OCI-LY7 (cell line): ENCODE data around the gene DDX20. TPM values are rescaled to one million over a fixed set of nuclear protein-coding genes. Genes with fewer than 3 reads are reported as not detected.

Experiments used
- BruUV-seq: library from RNA; stranded (reverse); fragments of 400-500 nt; replicated peaks from 2 replicates; lab custom pipeline; 2021; lab: Mats Ljungman, UMichigan
- CTCF ChIA-PET: fragments of 300-600 bp; sonication (Branson Sonifier 250); formaldehyde crosslinking; loops from one replicate; lab custom pipeline; 2022; ENCODE audit warnings: antibody characterized with exemption; ENCODE audit not compliant: unreplicated experiment; lab: Charles Lee
- POLR2A ChIA-PET: fragments of 300-600 bp; sonication (Branson Sonifier 250); formaldehyde crosslinking; loops from one replicate; lab custom pipeline; 2022; ENCODE audit warnings: antibody characterized with exemption; lab: Charles Lee
- DNase-seq: peaks from one replicate; pipeline ENCODE4 v3.0.0-alpha.2; 2015; ENCODE audit warnings: low spot score
- H2AFZ ChIP-seq: fragments of 200-600 bp; sonication (generic), shearing (Covaris generic); 2 replicates; pipeline ENCODE4 v1.6.1; 2014; ENCODE audit warnings: mild to moderate bottlenecking, antibody characterized with exemption, low read length, moderate library complexity
- H3K27ac ChIP-seq: fragments of 200-600 bp; sonication (generic); 2 replicates; pipeline ENCODE4 v1.5.1; 2014; ENCODE audit warnings: mixed run types, low read depth, mild to moderate bottlenecking, moderate library complexity, low read length, inconsistent platforms; ENCODE audit not compliant: poor library complexity, severe bottlenecking
- H3K36me3 ChIP-seq: fragments of 200-600 bp; sonication (generic); 2 replicates; pipeline ENCODE4 v1.6.1; 2014; ENCODE audit warnings: mild to moderate bottlenecking, antibody characterized with exemption, low read length, moderate library complexity, mixed read lengths; ENCODE audit not compliant: insufficient read depth
- H3K4me1 ChIP-seq: fragments of 200-600 bp; sonication (generic); 2 replicates; pipeline ENCODE4 v1.5.1; 2014; ENCODE audit warnings: mild to moderate bottlenecking, low read length; ENCODE audit not compliant: insufficient read depth, poor library complexity, severe bottlenecking
- H3K4me2 ChIP-seq: fragments of 200-600 bp; sonication (generic); 2 replicates; pipeline ENCODE4 v1.6.1; 2014; ENCODE audit warnings: mild to moderate bottlenecking, low read length
- H3K4me3 ChIP-seq: fragments of 200-600 bp; sonication (generic); 2 replicates; pipeline ENCODE4 v1.5.1; 2014; ENCODE audit warnings: mild to moderate bottlenecking, low read depth, low read length; ENCODE audit not compliant: poor library complexity, severe bottlenecking
- H3K79me2 ChIP-seq: fragments of 200-600 bp; sonication (generic); 2 replicates; pipeline ENCODE4 v1.6.1; 2016; ENCODE audit warnings: low read depth, mild to moderate bottlenecking, low read length, moderate library complexity, mixed read lengths; ENCODE audit not compliant: insufficient read depth
- H3K9me2 ChIP-seq: fragments of 200-600 bp; sonication (generic); 2 replicates; pipeline ENCODE4 v1.6.1; 2016; ENCODE audit warnings: mild to moderate bottlenecking, low read length, mixed read lengths; ENCODE audit not compliant: insufficient read depth
- H3K9me3 ChIP-seq: fragments of 200-600 bp; sonication (generic); 2 replicates; pipeline ENCODE4 v1.6.1; 2014; ENCODE audit warnings: mild to moderate bottlenecking, mixed run types, low read length, mixed read lengths
- H4K20me1 ChIP-seq: fragments of 200-600 bp; sonication (generic); 2 replicates; pipeline ENCODE4 v1.6.1; 2014; ENCODE audit warnings: mild to moderate bottlenecking, antibody characterized with exemption, low read length, moderate library complexity, mixed read lengths; ENCODE audit not compliant: insufficient read depth
- EZH2phosphoT487 ChIP-seq: fragments of 200-600 bp; sonication (generic); IDR thresholded peaks from 2 replicates; pipeline ENCODE4 v1.6.1; 2018; ENCODE audit warnings: low read depth, borderline replicate concordance, mild to moderate bottlenecking, mixed run types, antibody characterized with exemption, low read length, moderate library complexity, mixed read lengths
- intact Hi-C: fragments of 100-400 bp; cut with micrococcal nuclease; formaldehyde crosslinking; loops from one replicate; pipeline ENCODE4 v1.10.0; 2022; ENCODE audit not compliant: unreplicated experiment
- total RNA-seq, 2 experiments: library from RNA; depleted of rRNA in 1 of 2; stranded (reverse); fragments of >200 nt in 1 of 2; shearing (Covaris generic) in 1 of 2; gene quantifications; 2 replicates each; pipeline ENCODE4 v1.2.3, GENCODE V29; 2014 to 2022
- TF ChIP-seq, protein P1 (sequence below): fragments of 200-600 bp; sonication (generic); conservative IDR thresholded peaks from 2 replicates; pipeline ENCODE4 v1.5.1; 2014; ENCODE audit warnings: mild to moderate bottlenecking, antibody characterized with exemption, low read length, moderate library complexity, mixed read lengths

DDX20 gene
- total RNA-seq, 2 experiments from 2014 or later = 30.0 to 32.9 TPM

DNA sequence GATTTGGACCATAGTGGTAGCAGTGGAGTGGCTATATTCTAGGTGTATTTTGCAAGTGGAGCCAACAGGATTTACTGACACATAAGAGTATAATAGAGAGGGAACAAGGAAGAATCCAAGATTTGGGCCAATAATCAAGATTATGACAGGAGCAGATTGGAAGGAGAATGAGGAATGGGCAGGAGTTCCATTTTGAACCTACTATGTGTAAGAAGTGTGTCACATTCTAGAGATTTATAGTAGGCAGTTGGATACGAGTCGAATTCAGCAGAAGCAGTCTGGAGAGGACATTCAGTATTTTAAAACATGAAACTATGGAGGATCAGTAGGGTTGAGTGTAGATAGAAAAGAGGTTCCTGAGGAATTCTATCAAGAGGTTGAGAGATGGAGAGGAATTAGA is 38.3 kb upstream of the DDX20 start:
- no peak overlapping the region for H3K4me3 ChIP-seq
- CTCF ChIA-PET = no interaction called here

DNA sequence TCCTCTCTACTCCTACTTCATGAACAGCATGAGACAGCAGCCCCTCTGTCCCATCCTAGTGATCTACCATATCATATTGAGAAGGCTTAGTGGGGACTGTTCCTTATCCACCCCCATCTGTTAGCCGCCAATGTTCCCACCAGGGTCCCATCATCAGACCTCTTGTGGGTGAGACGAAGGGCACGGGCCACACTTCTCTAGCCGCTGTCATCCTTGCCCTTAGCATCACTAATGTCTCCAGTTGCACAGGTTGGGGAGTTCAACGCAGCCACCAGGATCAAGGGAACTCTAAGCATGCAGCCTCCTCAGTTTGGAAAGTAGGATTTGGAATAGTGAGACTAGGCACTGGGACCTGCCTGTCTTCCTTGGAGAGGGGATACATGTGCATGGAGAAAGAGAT is 36.6 kb upstream of the DDX20 start:
- Histone ChIP-seq H3K9me3 (no peaks in the 10 kb centered on the region), H2AFZ (no peak overlapping the region), H3K36me3 (peaks cover 24% of the 10 kb centered on the region; the same call in 1 of the 2 replicates), H3K27ac (no peak overlapping the region), H3K79me2 (no peaks in the 10 kb centered on the region), H4K20me1 (no peaks in the 10 kb centered on the region), H3K4me1 (peaks cover 11% of the 10 kb centered on the region), H3K4me3 (no peak overlapping the region), H3K9me2 (no peaks in the 10 kb centered on the region), H3K4me2 (no peak overlapping the region)
- CTCF ChIA-PET = no interaction called here
- no peak for TF ChIP-seq EZH2phosphoT487
- TF ChIP-seq, protein P1, sequence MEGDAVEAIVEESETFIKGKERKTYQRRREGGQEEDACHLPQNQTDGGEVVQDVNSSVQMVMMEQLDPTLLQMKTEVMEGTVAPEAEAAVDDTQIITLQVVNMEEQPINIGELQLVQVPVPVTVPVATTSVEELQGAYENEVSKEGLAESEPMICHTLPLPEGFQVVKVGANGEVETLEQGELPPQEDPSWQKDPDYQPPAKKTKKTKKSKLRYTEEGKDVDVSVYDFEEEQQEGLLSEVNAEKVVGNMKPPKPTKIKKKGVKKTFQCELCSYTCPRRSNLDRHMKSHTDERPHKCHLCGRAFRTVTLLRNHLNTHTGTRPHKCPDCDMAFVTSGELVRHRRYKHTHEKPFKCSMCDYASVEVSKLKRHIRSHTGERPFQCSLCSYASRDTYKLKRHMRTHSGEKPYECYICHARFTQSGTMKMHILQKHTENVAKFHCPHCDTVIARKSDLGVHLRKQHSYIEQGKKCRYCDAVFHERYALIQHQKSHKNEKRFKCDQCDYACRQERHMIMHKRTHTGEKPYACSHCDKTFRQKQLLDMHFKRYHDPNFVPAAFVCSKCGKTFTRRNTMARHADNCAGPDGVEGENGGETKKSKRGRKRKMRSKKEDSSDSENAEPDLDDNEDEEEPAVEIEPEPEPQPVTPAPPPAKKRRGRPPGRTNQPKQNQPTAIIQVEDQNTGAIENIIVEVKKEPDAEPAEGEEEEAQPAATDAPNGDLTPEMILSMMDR = no peak
- intact Hi-C loops = no loop called here
- no peak for DNase-seq
- POLR2A ChIA-PET = no interaction called here
- no TSS peak for BruUV-seq

More for the DNA sequence above, 38.3 kb upstream of the DDX20 start:
- no peaks in the 10 kb centered on the region for H3K9me3 ChIP-seq
- H3K79me2 ChIP-seq = no peaks in the 10 kb centered on the region
- POLR2A ChIA-PET = interaction anchor here (0.6 to 1.0 kb wide), 3 partner anchors 17 to 127 kb away, joined by 3 read pairs; no protein-coding TSS in a partner anchor
- BruUV-seq = no TSS peak
- intact Hi-C loops = loop anchor here (2.0 kb wide), 2 partner anchors 37 to 51 kb away; partner anchors contain the start of gene DDX20
- DNase-seq = no peak
- no peaks in the 10 kb centered on the region for H4K20me1 ChIP-seq
- no peak overlapping the region for H3K4me2 ChIP-seq
- H3K36me3 ChIP-seq = peaks cover 26% of the 10 kb centered on the region; the same call in 1 of the 2 replicates
- TF ChIP-seq, protein P1 = no peak
- no peak for TF ChIP-seq EZH2phosphoT487
- H3K9me2 ChIP-seq = no peaks in the 10 kb centered on the region
- H3K4me1 ChIP-seq = no peaks in the 10 kb centered on the region
- no peak overlapping the region for H3K27ac ChIP-seq
- no peak overlapping the region for H2AFZ ChIP-seq

DNA sequence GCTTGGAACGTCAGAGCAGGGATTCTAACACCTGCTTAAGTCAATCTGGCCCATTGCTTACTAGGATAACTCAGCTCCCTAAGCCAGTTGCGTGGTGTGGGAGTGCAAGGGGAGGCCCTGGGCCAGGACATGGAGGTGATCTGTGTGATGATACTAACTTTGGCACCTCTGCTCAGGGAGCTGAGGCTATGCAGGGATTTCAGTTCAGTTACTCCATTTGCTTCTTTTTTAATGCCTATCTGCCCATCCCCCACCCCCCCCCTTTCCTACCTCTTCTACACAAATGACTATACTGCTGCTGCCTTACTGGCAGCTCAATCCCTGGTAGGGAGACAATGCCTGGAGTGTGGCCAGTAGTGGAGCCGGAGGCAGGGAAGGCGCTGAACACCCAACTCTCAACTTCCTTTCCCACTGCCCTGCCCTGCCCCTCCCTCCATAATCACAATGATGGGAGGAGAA is 36.0 kb upstream of the DDX20 start:
- Histone ChIP-seq H3K9me2 (no peaks in the 10 kb centered on the region), H2AFZ (no peak overlapping the region), H3K9me3 (no peaks in the 10 kb centered on the region), H3K79me2 (no peaks in the 10 kb centered on the region), H3K4me1 (peaks cover 11% of the 10 kb centered on the region), H3K4me3 (no peak overlapping the region), H3K36me3 (peaks cover 24% of the 10 kb centered on the region; the same call in 1 of the 2 replicates), H3K27ac (no peak overlapping the region), H4K20me1 (no peaks in the 10 kb centered on the region), H3K4me2 (no peak overlapping the region)
- BruUV-seq = no TSS peak
- POLR2A ChIA-PET = no interaction called here
- DNase-seq = no peak
- intact Hi-C loops = no loop called here
- TF ChIP-seq EZH2phosphoT487 = no peak
- TF ChIP-seq, protein P1 = no peak
- CTCF ChIA-PET = no interaction called here
